ENCODE results near the gene TMEM53. TPM values are rescaled to one million over a fixed set of nuclear protein-coding genes. Genes with fewer than 3 reads are reported as not detected.

TMEM53 gene
- total and polyA plus RNA-seq, 8 donors: 2.6 to 10.4 (median 4.5) TPM

DNA sequence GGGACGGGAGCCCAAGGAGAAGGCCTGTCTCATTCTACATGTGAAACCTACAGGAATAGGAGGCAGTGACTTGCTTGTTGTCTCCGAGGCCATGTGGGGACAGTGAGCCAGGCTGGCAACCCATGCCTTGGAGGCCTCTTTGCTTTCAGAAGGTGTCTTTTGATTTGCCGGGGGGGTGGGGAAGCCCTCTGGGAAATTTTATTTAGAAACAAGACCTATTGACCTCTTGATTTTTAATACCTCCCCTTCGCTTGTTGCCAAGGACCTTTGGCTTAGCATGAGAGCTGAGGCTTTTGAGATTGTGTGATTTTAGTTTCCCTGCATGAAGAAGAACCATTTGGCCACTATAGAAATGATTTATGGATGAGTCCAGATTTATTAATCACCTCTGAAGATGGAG, 4.3 kb upstream of the TMEM53 start:
- DNase-seq (no peak), FAIRE-seq (no peak), ATAC-seq (no peak)
- WGBS, 2 donors: 75 to 81% methylated on average over 4 of the region's 4 CpGs
- intact Hi-C loops (cut with DNase I): no loop called here
- no peak overlapping the region for H3K27ac ChIP-seq
- H3K4me1 ChIP-seq: peaks cover 0 to 11% (median 0%) of the 10 kb centered on the region in 3 donors
- H3K36me3 ChIP-seq: no peaks in the 10 kb centered on the region
- no peaks in the 10 kb centered on the region for H3K27me3 ChIP-seq
- TF ChIP-seq, protein P1, sequence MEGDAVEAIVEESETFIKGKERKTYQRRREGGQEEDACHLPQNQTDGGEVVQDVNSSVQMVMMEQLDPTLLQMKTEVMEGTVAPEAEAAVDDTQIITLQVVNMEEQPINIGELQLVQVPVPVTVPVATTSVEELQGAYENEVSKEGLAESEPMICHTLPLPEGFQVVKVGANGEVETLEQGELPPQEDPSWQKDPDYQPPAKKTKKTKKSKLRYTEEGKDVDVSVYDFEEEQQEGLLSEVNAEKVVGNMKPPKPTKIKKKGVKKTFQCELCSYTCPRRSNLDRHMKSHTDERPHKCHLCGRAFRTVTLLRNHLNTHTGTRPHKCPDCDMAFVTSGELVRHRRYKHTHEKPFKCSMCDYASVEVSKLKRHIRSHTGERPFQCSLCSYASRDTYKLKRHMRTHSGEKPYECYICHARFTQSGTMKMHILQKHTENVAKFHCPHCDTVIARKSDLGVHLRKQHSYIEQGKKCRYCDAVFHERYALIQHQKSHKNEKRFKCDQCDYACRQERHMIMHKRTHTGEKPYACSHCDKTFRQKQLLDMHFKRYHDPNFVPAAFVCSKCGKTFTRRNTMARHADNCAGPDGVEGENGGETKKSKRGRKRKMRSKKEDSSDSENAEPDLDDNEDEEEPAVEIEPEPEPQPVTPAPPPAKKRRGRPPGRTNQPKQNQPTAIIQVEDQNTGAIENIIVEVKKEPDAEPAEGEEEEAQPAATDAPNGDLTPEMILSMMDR (IDR thresholded peaks at IDR 0.05): no peak
- H3K4me3 ChIP-seq: no peak overlapping the region
- no peaks in the 10 kb centered on the region for H3K9me3 ChIP-seq

DNA sequence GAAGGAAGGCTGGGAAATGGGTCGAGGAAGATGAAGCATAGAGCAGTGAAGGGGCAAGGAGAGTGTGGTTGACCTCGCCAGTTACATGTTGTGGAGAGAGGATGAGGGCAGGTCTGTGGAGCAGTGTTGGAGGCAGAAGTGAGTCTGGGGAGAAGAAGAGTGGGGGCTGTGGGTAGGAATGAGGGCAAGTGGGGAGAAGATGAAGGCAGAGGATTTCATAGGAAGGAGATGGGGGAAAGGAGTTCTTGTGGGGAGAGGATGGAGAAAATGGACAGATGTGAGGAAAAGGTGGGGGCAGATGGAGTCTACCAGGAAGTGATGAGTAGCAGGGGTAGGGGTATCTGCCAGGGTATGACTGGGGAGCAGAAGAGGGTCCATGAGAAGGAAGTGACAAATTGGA, 3.8 kb upstream of the TMEM53 start:
- Histone ChIP-seq H3K27me3 (no peaks in the 10 kb centered on the region), H3K4me1 (peaks cover 0 to 16% (median 0%) of the 10 kb centered on the region in 3 donors), H3K9me3 (no peaks in the 10 kb centered on the region), H3K4me3 (no peak overlapping the region), H3K27ac (no peak overlapping the region), H3K36me3 (no peaks in the 10 kb centered on the region)
- FAIRE-seq: no peak
- TF ChIP-seq, protein P1 (IDR thresholded peaks at IDR 0.05): no peak
- no peak for ATAC-seq
- WGBS, 2 donors: 65 to 77% methylated on average over 2 of the region's 2 CpGs
- intact Hi-C loops (cut with DNase I): no loop called here
- no peak for DNase-seq

DNA sequence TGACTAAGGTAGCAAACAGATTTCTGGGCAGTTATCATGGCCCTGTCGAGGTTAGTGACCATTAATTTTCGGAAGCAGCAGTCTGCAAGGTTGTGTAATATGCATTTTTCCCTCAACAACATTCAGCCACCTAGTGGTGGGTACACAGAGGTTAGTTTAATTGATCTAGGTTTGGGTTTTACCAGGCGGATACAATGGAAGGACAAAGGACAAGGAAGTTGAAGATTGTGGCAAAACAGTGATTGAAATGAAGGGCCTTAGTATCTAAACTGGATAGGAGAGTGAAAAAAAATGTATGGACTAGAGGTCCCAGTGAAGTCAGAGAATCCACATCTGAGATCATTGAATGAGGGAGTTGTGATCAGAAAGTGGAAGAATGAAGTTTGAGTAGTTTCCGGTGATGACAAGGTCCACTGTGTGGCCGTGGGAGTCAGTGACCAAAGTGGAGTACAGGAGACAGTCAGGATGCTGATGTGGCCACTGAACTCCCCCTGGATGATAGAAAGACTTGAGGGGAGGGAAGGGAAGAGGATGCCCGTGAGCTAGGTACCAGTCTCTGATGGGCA, 3.0 kb upstream of the TMEM53 start:
- H3K27ac ChIP-seq: peak overlapping the region in 2 of 4 donors; percentile 67 to 70
- FAIRE-seq: no peak
- H3K9me3 ChIP-seq: no peaks in the 10 kb centered on the region
- no peak for ATAC-seq
- H3K36me3 ChIP-seq: no peaks in the 10 kb centered on the region
- TF ChIP-seq, protein P1 (IDR thresholded peaks at IDR 0.05): peak; percentile 31 to 47 (median 40)
- H3K27me3 ChIP-seq: no peaks in the 10 kb centered on the region
- 41 to 45% methylated on average over 6 of the region's 6 CpGs for WGBS, 2 donors
- intact Hi-C loops (cut with DNase I): no loop called here
- DNase-seq: peak in 1 of 6 donors; percentile 41
- H3K4me3 ChIP-seq: no peak overlapping the region
- H3K4me1 ChIP-seq: peaks cover 0 to 21% (median 0%) of the 10 kb centered on the region in 3 donors

DNA sequence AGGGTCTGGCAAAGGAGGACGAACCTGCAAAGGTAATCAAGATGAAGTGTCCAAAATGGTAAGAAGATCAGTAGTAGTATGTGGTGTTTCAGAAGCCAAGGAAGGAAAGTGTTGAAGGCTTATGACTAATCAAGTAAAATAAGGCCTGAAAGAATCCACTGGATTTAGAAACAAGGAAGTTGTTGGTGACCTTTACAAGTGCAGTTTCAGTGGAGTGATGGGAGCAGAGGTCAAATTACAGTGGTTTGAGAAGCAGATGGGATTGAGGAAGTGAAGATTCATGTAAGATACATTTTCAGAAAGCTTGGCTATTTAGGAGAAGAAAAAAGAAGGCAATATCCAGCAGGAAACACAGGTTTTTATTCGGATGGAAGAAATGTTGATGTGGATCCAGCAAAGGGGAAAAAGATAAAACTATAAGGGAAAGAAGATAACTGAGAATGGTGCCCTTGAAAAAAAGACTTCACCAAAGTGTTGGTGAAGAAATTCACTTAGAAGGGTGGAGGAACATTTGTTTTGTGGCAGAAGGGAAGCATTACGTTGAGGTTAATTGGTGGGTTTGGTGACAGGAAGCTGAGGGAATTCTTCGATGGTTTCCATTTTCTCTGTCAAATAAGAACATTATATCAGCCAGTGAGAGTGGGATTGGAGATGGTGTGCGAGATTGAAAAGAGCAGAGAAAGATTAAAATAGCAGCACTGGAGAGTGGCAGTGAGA, 2.4 kb upstream of the TMEM53 start:
- H3K27ac ChIP-seq: peak overlapping the region in 2 of 4 donors; percentile 67 to 70
- H3K27me3 ChIP-seq: no peaks in the 10 kb centered on the region
- intact Hi-C loops (cut with DNase I): no loop called here
- H3K9me3 ChIP-seq: no peaks in the 10 kb centered on the region
- no peak for FAIRE-seq
- H3K4me1 ChIP-seq: peaks cover 0 to 21% (median 0%) of the 10 kb centered on the region in 3 donors
- 64 to 66% methylated on average over 5 of the region's 5 CpGs for WGBS, 2 donors
- no peak for DNase-seq
- H3K4me3 ChIP-seq: no peak overlapping the region
- TF ChIP-seq, protein P1 (IDR thresholded peaks at IDR 0.05): no peak
- ATAC-seq: no peak
- H3K36me3 ChIP-seq: no peaks in the 10 kb centered on the region

DNA sequence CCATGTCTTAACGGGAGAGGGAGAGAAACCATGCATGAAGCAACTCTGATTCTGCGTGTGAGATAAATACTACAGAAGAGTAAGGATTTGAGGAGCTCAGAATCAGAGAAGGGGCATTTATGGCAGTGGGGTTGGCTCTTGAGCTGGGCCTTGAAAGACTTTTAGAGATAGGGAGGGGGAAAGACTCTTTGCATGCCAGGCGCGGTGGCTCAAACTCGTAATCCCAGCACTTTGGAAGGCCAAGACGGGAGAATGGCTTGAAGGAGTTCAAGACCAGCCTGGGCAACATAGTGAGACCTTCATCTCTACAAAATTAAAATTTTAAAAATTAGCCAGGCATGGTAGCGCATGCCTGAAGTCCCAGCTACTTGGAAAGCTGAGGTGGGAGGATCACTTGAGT, 905 bp upstream of the TMEM53 start:
- Histone ChIP-seq H3K36me3 (no peaks in the 10 kb centered on the region), H3K4me1 (peaks cover 0 to 21% (median 0%) of the 10 kb centered on the region in 3 donors), H3K4me3 (peak overlapping the region in 1 of 4 donors; percentile 65), H3K27ac (peak overlapping the region in 3 of 4 donors; percentile 92 to 98 (median 97)), H3K9me3 (no peaks in the 10 kb centered on the region), H3K27me3 (no peaks in the 10 kb centered on the region)
- TF ChIP-seq, protein P1 (IDR thresholded peaks at IDR 0.05): no peak
- intact Hi-C loops (cut with DNase I): no loop called here
- ATAC-seq (no peak), DNase-seq (no peak), FAIRE-seq (no peak)
- WGBS, 2 donors: 89% methylated on average over 7 of the region's 7 CpGs
